Measurements from ENCODE around the gene RFTN1. TPM values are rescaled to one million over a fixed set of nuclear protein-coding genes. Genes with fewer than 3 reads are reported as not detected.
A peak's percentile ranks its signal among the peaks of the same experiment; 100 is the strongest.

The RFTN1 gene
- total and polyA plus RNA-seq, 7 experiments from 2014 or later: 44.8 to 68.8 (median 53.2) TPM

DNA sequence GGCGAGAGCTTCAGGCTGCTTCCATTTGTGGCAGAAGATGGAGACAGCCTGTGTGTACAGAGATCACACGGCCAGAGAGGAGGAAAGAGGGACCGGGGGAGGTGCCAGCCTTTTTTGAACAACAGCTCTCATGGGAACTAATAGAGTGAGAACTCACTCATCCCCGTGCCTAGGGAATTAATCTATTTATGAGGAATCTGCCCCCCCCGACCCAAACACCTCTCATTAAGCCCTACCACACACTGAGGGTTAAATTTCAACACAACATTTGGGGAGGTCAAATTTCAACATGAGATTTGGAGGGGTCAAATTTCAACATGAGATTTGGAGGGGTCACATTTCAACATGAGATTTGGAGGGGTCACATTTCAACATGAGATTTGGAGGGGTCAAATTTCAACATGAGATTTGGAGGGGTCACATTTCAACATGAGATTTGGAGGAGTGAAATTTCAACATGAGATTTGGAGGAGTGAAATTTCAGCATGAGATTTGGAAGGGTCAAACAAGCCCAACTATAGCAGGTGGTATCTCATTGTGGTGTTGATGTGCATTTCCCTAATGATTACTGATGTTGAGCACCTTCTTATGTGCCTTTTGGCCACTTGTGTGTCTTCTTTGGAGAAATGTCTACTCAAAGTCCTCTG is 20.6 kb upstream of the RFTN1 start:
- ChIA-PET CTCF (interaction anchor here (0.6 to 0.7 kb wide), 2 partner anchors 163 to 243 kb away, joined by 3 to 4 read pairs; no protein-coding TSS in a partner anchor), POLR2A (no interaction called here)
- H3K36me3 Mint-ChIP-seq: no peaks in the 10 kb centered on the region
- Histone ChIP-seq H3K4me1 (ENCODE audit: control insufficient read depth in 2 of 2, insufficient read depth in 2 of 2, low read length in 2 of 2) (no peaks in the 10 kb centered on the region), H3K27ac (ENCODE audit: low read depth, low read length) (no peak overlapping the region), H3K36me3 (ENCODE audit: control insufficient read depth in 2 of 3, insufficient read depth in 3 of 3, low read length in 3 of 3) (no peaks in the 10 kb centered on the region), H3K27me3 (ENCODE audit: control insufficient read depth in 2 of 2, insufficient read depth in 2 of 2, low read length in 2 of 2) (peaks cover 0 to 3% of the 10 kb centered on the region in 2 donors), H3K9me3 (ENCODE audit: control insufficient read depth in 2 of 3, low read length in 3 of 3) (no peaks in the 10 kb centered on the region), H3K4me3 (ENCODE audit: low read length) (no peak overlapping the region)
- no peak for DNase-seq
- H3K4me3 Mint-ChIP-seq: no peak overlapping the region
- peaks cover 0 to 2% (median 0%) of the 10 kb centered on the region in 11 donors for H3K9me3 Mint-ChIP-seq
- intact Hi-C loops (cut with micrococcal nuclease): no loop called here
- H3K4me1 Mint-ChIP-seq: peaks cover 4 to 10% (median 5%) of the 10 kb centered on the region in 7 donors
- ATAC-seq: no peak
- H3K27me3 Mint-ChIP-seq: peaks cover 0 to 47% (median 0%) of the 10 kb centered on the region in 5 donors
- H3K27ac Mint-ChIP-seq: peak overlapping the region in 1 of 9 donors; percentile 55

DNA sequence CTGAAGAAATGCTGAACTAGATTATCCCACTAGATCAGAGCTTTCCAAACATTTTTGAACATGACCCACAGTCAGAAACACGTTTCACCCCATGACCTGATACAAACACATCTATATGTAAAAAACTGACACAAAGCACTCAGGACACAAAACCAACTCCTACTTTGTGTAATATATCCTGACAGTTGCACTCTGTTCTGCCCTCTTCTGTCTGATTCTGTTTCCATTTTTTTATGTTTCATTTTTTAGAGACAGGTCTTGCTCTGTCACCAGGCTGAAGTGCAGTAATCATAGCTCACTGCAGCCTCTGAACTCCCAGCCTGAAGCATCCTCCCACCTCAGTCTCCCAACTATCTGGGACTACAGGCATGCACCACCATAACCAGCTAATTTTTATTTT is 15.8 kb upstream of the RFTN1 start:
- peaks cover 4 to 19% (median 12%) of the 10 kb centered on the region in 7 donors for H3K4me1 Mint-ChIP-seq
- H3K36me3 ChIP-seq (ENCODE audit: control insufficient read depth in 2 of 3, insufficient read depth in 3 of 3, low read length in 3 of 3): no peaks in the 10 kb centered on the region
- H3K4me1 ChIP-seq (ENCODE audit: control insufficient read depth in 2 of 2, insufficient read depth in 2 of 2, low read length in 2 of 2): no peaks in the 10 kb centered on the region
- peaks cover 0 to 19% (median 0%) of the 10 kb centered on the region in 5 donors for H3K27me3 Mint-ChIP-seq
- H3K27me3 ChIP-seq (ENCODE audit: control insufficient read depth in 2 of 2, insufficient read depth in 2 of 2, low read length in 2 of 2): no peaks in the 10 kb centered on the region
- no peaks in the 10 kb centered on the region for H3K9me3 ChIP-seq (ENCODE audit: control insufficient read depth in 2 of 3, low read length in 3 of 3)
- ChIA-PET CTCF (interaction anchor here (0.6 to 3.8 kb wide), 18 partner anchors 21 to 480 kb away, joined by 3 to 32 read pairs (median 4); partner anchors contain the start of genes DPH3 and OXNAD1), POLR2A (interaction anchor here (0.9 to 2.3 kb wide), 4 partner anchors 13 to 243 kb away, joined by 3 to 9 read pairs (median 4); no protein-coding TSS in a partner anchor)
- H3K27ac Mint-ChIP-seq: peak overlapping the region in 6 of 9 donors; percentile 26 to 72 (median 58)
- no peak overlapping the region for H3K27ac ChIP-seq (ENCODE audit: low read depth, low read length)
- intact Hi-C loops (cut with micrococcal nuclease): loop anchor here (1.0 to 5.0 kb wide), 4 partner anchors 17 to 262 kb away; partner anchors contain the start of gene OXNAD1 (in 1 of the 2)
- H3K4me3 Mint-ChIP-seq: no peak overlapping the region
- peaks cover 0 to 16% (median 0%) of the 10 kb centered on the region in 5 donors for H3K36me3 Mint-ChIP-seq
- DNase-seq (peak in 5 of 9 donors; percentile 32 to 54 (median 39)), ATAC-seq (peak; percentile 62)
- H3K9me3 Mint-ChIP-seq: peaks cover 0 to 12% (median 0%) of the 10 kb centered on the region in 11 donors
- no peak overlapping the region for H3K4me3 ChIP-seq (ENCODE audit: low read length)

DNA sequence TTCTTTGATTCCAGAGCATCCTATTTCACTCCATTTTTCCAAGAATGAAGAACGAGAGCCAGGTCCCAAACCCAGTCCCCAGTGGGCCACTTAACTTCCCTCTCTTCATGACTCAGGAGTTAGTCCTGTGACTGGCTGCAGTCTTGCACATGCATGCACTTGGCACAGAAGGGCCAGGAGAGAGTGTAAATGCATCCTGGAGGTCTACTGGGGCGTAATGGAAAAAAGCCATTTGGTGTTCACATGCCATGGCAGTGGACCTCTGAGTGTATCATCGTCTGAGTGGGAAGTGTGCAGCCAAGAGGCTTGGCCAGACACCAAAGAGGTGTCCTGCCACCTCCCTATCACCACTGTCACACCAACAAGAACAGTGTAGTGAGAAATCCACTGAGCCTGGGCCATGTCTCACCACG is 15.1 kb upstream of the RFTN1 start:
- ChIA-PET POLR2A (interaction anchor here (0.9 to 2.3 kb wide), 3 partner anchors 12 to 238 kb away, joined by 3 to 9 read pairs (median 5); no protein-coding TSS in a partner anchor), CTCF (interaction anchor here (1.0 to 3.8 kb wide), 7 partner anchors 33 to 259 kb away, joined by 3 to 32 read pairs (median 4); no protein-coding TSS in a partner anchor)
- Mint-ChIP-seq H3K36me3 (peaks cover 0 to 16% (median 0%) of the 10 kb centered on the region in 5 donors), H3K4me3 (no peak overlapping the region), H3K9me3 (peaks cover 0 to 14% (median 0%) of the 10 kb centered on the region in 11 donors), H3K4me1 (peaks cover 4 to 19% (median 12%) of the 10 kb centered on the region in 7 donors), H3K27me3 (peaks cover 0 to 12% (median 0%) of the 10 kb centered on the region in 5 donors), H3K27ac (peak overlapping the region in 2 of 9 donors; percentile 50 to 64)
- Histone ChIP-seq H3K9me3 (ENCODE audit: control insufficient read depth in 2 of 3, low read length in 3 of 3) (no peaks in the 10 kb centered on the region), H3K4me3 (ENCODE audit: low read length) (no peak overlapping the region), H3K36me3 (ENCODE audit: control insufficient read depth in 2 of 3, insufficient read depth in 3 of 3, low read length in 3 of 3) (no peaks in the 10 kb centered on the region), H3K27ac (ENCODE audit: low read depth, low read length) (no peak overlapping the region), H3K27me3 (ENCODE audit: control insufficient read depth in 2 of 2, insufficient read depth in 2 of 2, low read length in 2 of 2) (no peaks in the 10 kb centered on the region), H3K4me1 (ENCODE audit: control insufficient read depth in 2 of 2, insufficient read depth in 2 of 2, low read length in 2 of 2) (no peaks in the 10 kb centered on the region)
- ATAC-seq (peak; percentile 24), DNase-seq (no peak)
- intact Hi-C loops (cut with micrococcal nuclease): loop anchor here in 1 of 2 donors (5.0 kb wide), 1 partner anchor 261 kb away; the partner anchor contains the start of gene OXNAD1

DNA sequence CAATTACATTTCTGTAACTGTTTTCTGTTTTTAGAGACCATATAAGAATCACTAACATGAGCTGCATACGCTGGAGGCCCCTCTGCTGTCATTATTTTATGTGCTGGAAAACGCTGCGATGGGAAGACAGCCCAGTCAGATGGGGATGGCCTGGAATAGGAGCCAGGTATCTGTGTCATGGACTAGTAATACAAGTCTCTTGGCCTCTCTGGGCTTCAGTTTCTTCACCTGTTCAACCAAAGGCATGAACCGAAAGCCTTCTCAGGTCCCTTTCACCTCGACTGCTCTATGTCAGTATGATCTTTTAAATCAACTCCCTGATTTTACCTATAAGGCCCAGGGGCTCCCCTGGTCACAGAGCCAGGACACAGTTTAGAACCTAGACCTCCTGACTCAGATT is 14.6 kb upstream of the RFTN1 start:
- Mint-ChIP-seq H3K27me3 (peaks cover 0 to 8% (median 0%) of the 10 kb centered on the region in 5 donors), H3K27ac (peak overlapping the region in 1 of 9 donors; percentile 14), H3K4me1 (peaks cover 4 to 19% (median 12%) of the 10 kb centered on the region in 7 donors), H3K36me3 (peaks cover 0 to 16% (median 0%) of the 10 kb centered on the region in 5 donors), H3K4me3 (no peak overlapping the region), H3K9me3 (peaks cover 0 to 16% (median 0%) of the 10 kb centered on the region in 11 donors)
- Histone ChIP-seq H3K4me3 (ENCODE audit: low read length) (no peak overlapping the region), H3K27me3 (ENCODE audit: control insufficient read depth in 2 of 2, insufficient read depth in 2 of 2, low read length in 2 of 2) (no peaks in the 10 kb centered on the region), H3K36me3 (ENCODE audit: control insufficient read depth in 2 of 3, insufficient read depth in 3 of 3, low read length in 3 of 3) (no peaks in the 10 kb centered on the region), H3K9me3 (ENCODE audit: control insufficient read depth in 2 of 3, low read length in 3 of 3) (no peaks in the 10 kb centered on the region), H3K27ac (ENCODE audit: low read depth, low read length) (no peak overlapping the region), H3K4me1 (ENCODE audit: control insufficient read depth in 2 of 2, insufficient read depth in 2 of 2, low read length in 2 of 2) (no peaks in the 10 kb centered on the region)
- intact Hi-C loops (cut with micrococcal nuclease): loop anchor here in 1 of 2 donors (5.0 kb wide), 1 partner anchor 261 kb away; the partner anchor contains the start of gene OXNAD1
- DNase-seq: no peak
- no peak for ATAC-seq
- ChIA-PET CTCF (interaction anchor here (0.8 to 1.6 kb wide), 3 partner anchors 11 to 238 kb away, joined by 3 to 7 read pairs (median 6); no protein-coding TSS in a partner anchor), POLR2A (interaction anchor here (1.8 kb wide), 1 partner anchor 16 kb away, joined by 9 read pairs; no protein-coding TSS in a partner anchor)

DNA sequence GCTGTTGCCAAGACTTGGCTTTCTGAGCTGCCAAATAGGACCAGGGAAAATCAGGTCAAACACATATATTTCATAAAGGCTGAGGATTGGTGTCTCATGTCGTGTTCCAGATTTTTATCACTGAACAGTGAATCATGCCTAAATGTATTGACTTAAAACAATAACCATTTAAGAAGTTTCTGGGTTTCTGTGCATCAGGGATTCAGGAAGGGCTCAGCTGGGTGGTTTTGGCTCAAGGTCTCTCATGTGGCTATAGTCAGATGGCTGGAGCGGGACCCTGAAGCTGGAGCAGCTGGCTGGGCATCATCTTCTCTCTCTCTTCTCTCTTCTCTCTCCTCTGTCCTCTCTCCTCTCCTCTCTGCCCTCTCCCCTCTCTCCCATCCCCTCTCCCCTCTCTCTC is 10.7 kb upstream of the RFTN1 start:
- H3K4me1 ChIP-seq (ENCODE audit: control insufficient read depth in 2 of 2, insufficient read depth in 2 of 2, low read length in 2 of 2): no peaks in the 10 kb centered on the region
- intact Hi-C loops (cut with micrococcal nuclease): no loop called here
- H3K4me3 ChIP-seq (ENCODE audit: low read length): no peak overlapping the region

DNA sequence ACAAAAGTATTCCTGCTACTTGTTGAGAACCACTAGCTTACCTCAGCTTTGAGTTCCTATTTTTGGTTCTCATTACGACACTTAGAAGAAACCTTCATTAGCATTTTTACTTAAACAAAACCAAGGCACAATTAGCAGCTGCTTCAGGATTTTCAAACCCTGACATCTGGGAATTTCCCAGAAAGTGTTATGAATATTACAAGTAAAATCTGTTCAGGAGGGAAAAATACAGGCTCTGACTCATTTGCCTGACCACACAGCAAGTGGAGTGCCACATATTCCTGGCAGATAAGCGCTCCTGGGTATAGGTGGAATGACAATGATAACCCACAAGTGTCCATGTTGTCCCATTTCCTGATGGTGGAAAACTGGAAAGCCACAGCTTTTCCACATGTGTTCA is 10.3 kb upstream of the RFTN1 start:
- ChIA-PET POLR2A (interaction anchor here (1.0 to 1.3 kb wide), 2 partner anchors 12 to 159 kb away, joined by 3 read pairs; no protein-coding TSS in a partner anchor), CTCF (interaction anchor here (1.1 to 1.5 kb wide), 2 partner anchors 204 to 255 kb away, joined by 3 read pairs; no protein-coding TSS in a partner anchor)
- Mint-ChIP-seq H3K4me1 (peaks cover 0 to 33% (median 6%) of the 10 kb centered on the region in 7 donors), H3K27me3 (no peaks in the 10 kb centered on the region), H3K36me3 (peaks cover 0 to 28% (median 3%) of the 10 kb centered on the region in 5 donors), H3K4me3 (no peak overlapping the region), H3K27ac (no peak overlapping the region), H3K9me3 (peaks cover 1 to 28% (median 5%) of the 10 kb centered on the region in 11 donors)
- no peaks in the 10 kb centered on the region for H3K27me3 ChIP-seq (ENCODE audit: control insufficient read depth in 2 of 2, insufficient read depth in 2 of 2, low read length in 2 of 2)
- H3K9me3 ChIP-seq (ENCODE audit: control insufficient read depth in 2 of 3, low read length in 3 of 3): no peaks in the 10 kb centered on the region
- H3K4me3 ChIP-seq (ENCODE audit: low read length): no peak overlapping the region
- no peaks in the 10 kb centered on the region for H3K4me1 ChIP-seq (ENCODE audit: control insufficient read depth in 2 of 2, insufficient read depth in 2 of 2, low read length in 2 of 2)
- no peak for ATAC-seq
- H3K27ac ChIP-seq (ENCODE audit: low read depth, low read length): no peak overlapping the region
- no peaks in the 10 kb centered on the region for H3K36me3 ChIP-seq (ENCODE audit: control insufficient read depth in 2 of 3, insufficient read depth in 3 of 3, low read length in 3 of 3)
- intact Hi-C loops (cut with micrococcal nuclease): no loop called here
- no peak for DNase-seq

More for the DNA sequence above, 10.7 kb upstream of the RFTN1 start:
- no peak for DNase-seq
- H3K4me1 Mint-ChIP-seq: peaks cover 4 to 37% (median 11%) of the 10 kb centered on the region in 7 donors
- Histone ChIP-seq H3K36me3 (ENCODE audit: control insufficient read depth in 2 of 3, insufficient read depth in 3 of 3, low read length in 3 of 3) (no peaks in the 10 kb centered on the region), H3K27ac (ENCODE audit: low read depth, low read length) (no peak overlapping the region), H3K27me3 (ENCODE audit: control insufficient read depth in 2 of 2, insufficient read depth in 2 of 2, low read length in 2 of 2) (no peaks in the 10 kb centered on the region), H3K9me3 (ENCODE audit: control insufficient read depth in 2 of 3, low read length in 3 of 3) (no peaks in the 10 kb centered on the region)
- H3K9me3 Mint-ChIP-seq: peaks cover 0 to 27% (median 5%) of the 10 kb centered on the region in 11 donors
- H3K27ac Mint-ChIP-seq: no peak overlapping the region
- ChIA-PET CTCF (interaction anchor here (1.0 to 1.5 kb wide), 3 partner anchors 12 to 255 kb away, joined by 3 read pairs; no protein-coding TSS in a partner anchor), POLR2A (interaction anchor here (1.0 to 1.3 kb wide), 2 partner anchors 12 to 160 kb away, joined by 3 read pairs; no protein-coding TSS in a partner anchor)
- H3K4me3 Mint-ChIP-seq: no peak overlapping the region
- ATAC-seq: no peak
- H3K27me3 Mint-ChIP-seq: no peaks in the 10 kb centered on the region
- peaks cover 0 to 26% (median 3%) of the 10 kb centered on the region in 5 donors for H3K36me3 Mint-ChIP-seq

Measured in naive thymus-derived CD4-positive, alpha-beta T cell (primary cell).